ENCODE results near the gene OR4C6.

The OR4C6 gene

DNA sequence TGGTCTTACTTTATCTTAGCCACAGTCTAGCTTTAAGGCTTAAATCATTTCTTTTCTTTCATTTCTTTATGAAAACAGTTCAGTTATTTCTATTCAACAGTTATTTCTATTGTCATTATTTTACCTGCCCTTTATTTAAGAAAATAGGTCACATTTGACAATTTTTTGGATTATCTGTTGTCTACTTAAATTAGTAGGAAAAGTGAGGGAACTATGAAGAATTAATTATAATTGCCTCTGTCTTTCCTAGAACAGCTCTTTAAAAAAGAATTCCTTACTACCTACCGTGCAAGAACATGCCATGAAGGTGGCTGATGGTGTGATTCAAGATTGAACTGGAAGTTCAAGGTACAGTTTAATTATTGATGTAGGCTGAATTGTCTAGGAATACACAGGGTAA lies at the start of gene OR4C6:
TSS of gene OR4C6 (plus strand) at position 301 of the 400 bp plus-strand sequence. CDS start 2,966 bp downstream, outside the sequence.
- FAIRE-seq: no peak

GRCh38 chr11:55624531-55624930 lies 37.5 kb upstream of the OR4C6 start:
- no peak for FAIRE-seq

GRCh38 chr11:55634813-55635212 lies 27.2 kb upstream of the OR4C6 start, which contains the start of gene OR4P4:
OR4P4 (plus strand) TSS chr11:55635113.
- FAIRE-seq: no peak

GRCh38 chr11:55648027-55648426 lies 14.0 kb upstream of the OR4C6 start, which contains the start of gene OR4S2:
OR4S2 (plus strand) TSS chr11:55648327; CDS start chr11:55650904, 2,577 bp downstream.
- no peak for FAIRE-seq

DNA sequence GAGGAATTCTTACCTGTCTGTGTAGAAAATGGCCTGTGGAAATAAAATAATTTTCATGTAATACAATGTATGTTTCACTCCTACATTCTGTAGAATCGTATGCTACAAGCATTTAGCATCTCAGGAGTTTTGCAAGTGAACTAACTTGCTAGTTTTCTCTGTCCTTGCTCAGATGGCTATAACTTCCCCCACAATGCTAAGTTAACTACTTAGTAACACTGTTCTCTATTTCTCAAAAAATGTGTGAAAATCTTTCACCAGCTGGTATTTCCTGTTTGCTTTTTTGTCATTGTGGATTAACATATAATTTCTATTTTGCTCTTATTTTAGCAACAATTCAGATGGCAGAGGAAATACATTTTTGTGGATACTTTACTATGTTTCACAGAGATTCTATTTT lies 9.4 kb upstream of the OR4C6 start:
- no peak for FAIRE-seq

DNA sequence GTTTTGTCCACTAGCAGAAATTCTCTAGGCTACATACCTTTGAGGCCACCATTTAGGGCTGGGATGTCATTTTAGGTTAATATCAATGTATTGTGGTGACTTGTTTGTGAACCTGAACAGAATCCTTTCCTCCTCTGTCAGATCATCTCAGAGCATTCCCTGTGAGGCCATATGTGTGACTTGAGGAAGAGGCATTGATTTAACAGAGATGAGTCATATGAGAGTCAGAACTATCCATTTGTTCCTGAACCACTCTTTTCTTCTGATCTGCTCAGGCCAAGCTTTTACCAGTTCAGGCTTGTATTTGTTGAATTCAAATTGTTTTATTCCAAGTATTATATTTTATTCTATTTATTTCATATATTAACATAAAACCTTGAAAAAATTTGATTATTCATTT lies 6.9 kb upstream of the OR4C6 start:
- FAIRE-seq: no peak

DNA sequence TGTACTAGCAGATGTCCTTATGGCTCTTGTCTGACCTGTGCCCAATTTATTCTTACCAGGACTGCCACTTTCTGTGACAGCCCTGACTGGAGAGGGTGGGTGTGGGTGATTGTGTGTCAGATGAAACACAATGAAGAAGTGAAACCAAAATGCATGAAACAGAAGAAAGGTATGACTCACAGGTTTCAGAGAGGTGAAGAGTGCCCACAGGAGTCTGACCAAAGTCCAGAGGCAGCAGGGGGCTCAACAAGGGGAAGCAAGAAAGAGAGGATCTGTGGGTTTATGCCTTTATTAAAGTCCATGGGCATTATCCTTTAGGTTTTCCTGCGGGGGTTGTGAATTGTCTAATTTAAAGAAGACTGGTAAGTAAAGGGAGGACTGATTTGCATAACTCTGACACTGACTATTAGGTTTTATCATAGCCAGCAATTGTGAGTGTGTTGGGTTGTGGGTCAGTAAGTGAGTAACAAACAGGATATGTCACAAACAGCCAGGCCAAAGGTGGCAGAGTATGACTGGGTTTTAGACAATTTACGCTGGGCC lies 3.9 kb upstream of the OR4C6 start:
- FAIRE-seq: no peak

- no peak for FAIRE-seq
These were observed 3.4 kb upstream of the OR4C6 start for GRCh38 chr11:55658608-55659007.

- FAIRE-seq: no peak
These were observed 7.4 kb downstream of the OR4C6 start for GRCh38 chr11:55669376-55669775.

DNA sequence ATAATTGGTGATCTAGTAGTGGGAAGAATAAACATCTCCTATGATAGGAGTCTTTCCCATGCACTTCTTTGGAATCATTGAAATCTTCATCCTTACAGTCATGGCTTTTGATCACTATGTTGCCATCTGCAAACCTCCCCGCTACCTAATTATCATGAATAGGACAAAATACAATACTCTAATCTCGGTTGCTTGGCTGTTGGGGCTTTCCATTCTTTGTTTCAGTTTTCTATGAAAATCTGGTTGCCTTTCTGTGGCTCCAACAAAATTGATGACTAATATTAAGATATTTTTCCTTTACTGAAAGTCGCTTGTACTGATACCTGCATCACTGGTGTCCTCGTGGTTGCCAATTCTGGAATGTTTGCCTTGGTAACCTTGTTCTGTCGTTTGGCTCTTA lies 11.9 kb downstream of the OR4C6 start:
- no peak for FAIRE-seq

DNA sequence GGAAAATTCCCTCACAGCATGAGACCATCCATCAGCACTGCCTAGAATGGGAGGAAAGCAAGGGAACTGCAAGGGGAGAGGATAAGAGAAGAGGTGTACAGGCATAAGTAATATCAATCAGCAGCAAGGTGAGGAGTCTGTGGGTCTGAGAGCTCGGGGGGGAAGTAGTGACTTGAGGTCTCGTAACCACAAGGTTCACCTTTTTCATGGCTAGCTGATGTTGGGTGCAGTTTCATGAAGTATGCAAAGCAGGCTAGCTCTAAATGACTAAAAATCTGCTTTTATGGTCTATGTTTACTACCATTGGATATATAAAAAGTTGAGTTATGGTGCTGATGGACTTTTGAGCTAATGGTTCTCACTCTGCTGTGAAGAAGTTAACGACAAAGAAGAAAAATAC lies 35.8 kb downstream of the OR4C6 start:
- no peak for FAIRE-seq

GRCh38 chr11:55701429-55701828 lies 39.4 kb downstream of the OR4C6 start:
- no peak for FAIRE-seq

DNA sequence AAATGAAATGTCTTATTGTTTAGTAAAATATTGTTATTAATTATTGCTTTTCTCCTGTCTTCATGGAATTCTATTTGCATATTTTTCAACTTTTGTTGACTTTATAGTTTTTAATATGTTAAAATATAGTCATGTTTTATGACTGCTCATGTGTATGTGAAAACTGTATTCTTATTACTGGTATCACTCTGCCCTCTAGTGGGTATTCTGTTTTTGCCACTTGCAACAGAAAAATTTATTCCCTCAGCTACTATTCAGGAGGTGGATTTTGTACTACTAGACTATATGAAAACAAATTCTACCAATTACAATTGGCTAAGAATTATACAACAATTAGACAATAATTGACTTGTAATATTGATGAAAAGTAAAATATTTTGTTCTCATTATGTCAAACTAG lies 45.0 kb downstream of the OR4C6 start:
- FAIRE-seq: peak; percentile 93

GRCh38 chr11:55714982-55715888 lies 53.2 kb downstream of the OR4C6 start:
- no peak for FAIRE-seq

All from TTC549 (cell line).